Islet of Langerhans (tissue), 1 donor: ENCODE results near the gene APOB.

ENCODE experiments used
- FAIRE-seq: peaks from one replicate; lab custom pipeline; 2011; peaks lifted over from hg19 to GRCh38; lab: Jason Lieb, UNC

APOB gene

DNA sequence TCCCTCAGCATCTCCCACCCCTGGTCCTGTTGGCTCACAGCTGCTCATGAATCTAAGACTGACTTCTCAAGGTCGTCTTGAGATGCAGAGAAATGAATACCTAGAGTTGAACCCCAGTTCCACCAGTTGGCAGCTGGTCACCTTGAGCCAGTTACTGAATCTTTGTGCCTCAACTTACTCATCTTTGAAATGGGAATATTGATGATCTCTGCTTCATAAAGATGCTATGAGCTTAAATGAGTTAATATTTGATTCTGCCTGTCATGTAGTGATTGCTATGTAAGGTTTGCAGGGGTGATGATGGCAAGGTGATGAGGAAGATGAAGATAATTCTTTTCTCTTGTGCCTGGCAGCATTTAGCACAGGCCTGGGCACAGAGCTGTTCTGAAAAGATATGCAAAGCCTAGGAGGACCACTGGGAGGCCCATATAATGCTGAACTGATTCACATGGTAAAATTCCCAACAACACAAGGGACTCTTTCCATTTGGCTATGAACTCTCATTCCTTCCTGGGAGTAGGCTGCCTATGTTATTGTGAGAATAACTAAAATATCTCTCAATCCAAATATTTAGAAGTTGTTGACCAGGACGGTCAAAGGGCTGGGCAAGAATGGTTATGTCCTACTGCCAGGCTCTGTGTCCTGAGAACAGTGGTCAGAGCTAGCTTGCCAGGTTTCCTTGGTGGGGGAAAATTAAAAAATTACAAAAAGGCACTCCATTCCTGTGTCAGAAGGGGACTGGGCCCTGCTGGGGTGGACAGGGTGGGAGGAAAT lies 70.9 kb downstream of the APOB start:
- no peak for FAIRE-seq

DNA sequence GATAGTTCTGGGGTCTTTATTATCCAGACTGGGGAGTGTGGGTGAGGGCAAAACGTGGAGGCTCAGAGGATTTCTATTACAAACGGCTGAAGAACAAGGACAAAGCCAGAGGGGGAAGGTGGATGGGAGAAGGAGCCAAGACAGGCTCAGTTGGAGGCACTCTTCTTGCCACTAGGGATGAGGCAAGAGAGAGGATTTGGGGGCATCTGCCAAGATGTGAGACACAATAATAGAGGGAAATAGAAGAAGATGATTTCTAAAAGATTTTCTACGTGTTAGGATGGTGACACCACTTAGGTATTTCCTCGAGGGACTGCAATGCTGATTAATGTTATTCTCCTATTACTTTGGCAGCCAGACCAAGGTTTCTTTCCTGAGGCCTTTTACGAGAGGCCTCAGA lies 71.8 kb downstream of the APOB start:
- no peak for FAIRE-seq

DNA sequence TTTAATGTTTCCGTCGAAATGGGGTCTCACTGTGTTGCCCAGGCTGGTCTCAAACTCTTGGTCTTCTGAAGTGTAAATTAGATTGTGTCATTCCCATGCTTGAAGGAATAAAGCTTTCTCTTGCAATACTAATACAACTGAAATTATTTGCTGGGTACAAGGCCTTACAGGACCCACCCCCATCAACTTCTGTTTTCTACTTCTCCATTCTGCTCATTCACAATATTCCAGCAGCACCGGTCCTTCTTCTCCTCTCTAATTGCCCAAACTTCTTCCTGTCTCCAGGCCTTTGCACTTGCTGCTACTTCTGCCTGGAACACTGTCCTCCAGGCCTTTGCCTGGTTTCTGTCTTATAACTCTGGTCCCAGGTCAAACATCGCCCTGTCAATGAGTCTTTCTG lies 73.8 kb downstream of the APOB start:
- no peak for FAIRE-seq

DNA sequence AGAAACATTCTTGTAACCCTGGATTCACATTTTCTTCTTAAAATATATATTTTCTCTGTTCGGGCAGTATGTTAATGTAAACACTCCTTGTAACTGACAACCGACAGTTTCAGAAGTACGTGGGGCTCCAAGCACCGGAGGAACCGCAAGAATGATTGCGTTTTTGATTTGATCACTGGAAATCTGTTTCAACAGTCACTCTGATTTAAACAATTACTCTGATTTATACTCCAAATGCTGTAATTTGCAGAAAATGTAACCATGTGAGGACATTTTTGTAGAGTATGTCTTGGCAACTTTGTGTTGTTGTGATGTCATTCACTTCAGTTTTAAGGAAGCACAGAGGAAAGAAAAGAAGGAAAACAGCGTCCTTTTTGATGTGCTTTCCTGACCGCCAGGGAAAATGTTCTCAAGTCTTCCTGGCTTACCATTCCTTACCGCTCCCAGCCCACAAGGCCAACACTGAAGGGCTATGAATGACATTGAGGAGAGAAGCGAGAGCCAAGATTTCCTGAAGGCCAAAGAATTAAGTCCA lies 77.7 kb downstream of the APOB start:
- FAIRE-seq, result no peak

DNA sequence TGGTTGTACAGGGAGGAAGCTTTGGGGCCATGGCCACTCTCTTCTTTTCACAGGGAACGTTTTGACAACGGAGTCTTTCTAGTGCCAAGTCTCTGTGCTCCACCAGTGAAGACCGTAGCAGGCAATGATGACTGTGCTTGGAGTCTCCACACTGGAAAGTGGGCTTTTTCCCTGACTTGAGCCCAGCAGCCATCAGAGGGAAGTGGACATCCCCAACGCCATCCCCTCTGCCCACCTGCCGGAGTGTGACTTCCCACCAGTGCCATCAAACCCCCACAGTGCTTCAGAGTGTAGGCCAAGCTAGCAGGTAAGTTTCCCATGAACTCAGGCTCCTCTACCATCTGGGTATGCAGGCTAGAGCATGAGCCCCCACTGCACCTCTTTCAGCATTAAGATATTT lies 78.7 kb downstream of the APOB start:
- FAIRE-seq, result no peak

DNA sequence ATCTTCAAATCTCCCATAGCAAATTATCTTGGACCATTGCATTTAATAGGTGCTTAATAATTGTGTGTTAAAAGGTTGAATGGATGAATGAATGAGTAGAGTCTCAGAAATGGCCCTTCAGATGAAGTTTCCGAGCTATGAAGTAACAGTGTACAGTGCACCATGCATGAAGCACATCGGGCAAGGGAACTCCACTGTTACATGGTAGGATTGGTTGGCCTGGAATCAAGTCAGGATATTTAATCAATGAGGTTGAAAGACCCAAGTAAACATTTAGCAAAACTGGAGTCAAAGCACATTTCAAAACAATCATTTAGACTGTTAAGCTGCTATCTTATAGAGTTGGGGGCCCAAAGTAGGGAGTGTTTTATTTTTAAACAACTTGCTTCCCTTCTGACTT lies 80.0 kb downstream of the APOB start:
- FAIRE-seq, result no peak

DNA sequence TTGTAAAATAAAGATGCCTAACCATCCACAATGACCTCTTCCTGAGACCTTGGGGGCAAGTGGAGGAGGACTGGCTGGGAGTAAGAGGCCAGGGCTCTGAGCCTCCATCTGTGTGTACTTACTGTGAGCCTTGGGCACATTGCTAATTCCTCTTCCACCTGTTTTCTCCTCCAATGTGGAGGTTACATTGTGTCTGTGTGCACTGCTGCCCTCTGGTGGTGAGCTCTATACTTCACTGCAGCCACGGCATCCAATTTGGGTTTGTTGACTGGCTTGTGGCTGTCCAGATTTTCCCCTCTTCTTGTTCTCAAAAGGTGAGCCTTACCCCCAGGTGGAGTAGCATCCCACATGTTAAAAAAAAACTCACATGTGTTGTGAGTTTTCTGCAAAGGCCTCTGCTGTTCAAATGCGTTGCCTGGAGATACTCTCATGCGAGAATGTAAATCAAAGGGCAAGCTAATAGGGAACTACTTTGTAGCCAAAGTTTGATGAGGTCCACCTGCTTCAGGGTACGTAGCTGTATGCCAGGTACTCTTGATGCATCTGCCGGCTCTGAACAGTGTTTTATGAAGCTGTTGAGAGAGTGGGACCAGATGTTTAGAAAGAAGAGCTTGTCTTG lies 80.8 kb downstream of the APOB start:
- no peak for FAIRE-seq

DNA sequence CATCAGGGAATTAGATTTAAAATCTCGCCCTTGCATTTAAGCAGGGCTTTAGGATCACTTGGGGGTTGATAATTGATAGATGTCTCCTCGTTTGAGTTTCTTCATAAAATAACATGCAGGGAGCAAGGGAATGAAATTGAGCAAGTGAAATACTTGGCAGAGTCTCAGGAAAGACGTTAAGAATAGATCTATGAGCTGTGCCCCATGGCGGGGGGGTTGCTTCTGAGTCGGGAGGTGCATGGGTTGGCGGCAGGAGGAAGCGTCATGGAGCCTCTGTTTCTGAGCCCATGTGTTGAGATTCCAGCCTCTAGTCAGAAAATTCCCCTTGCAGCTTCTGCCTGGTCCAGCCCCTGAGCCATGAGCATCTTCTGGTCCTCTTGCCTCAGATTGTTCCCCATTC lies 82.0 kb downstream of the APOB start:
- no peak for FAIRE-seq

DNA sequence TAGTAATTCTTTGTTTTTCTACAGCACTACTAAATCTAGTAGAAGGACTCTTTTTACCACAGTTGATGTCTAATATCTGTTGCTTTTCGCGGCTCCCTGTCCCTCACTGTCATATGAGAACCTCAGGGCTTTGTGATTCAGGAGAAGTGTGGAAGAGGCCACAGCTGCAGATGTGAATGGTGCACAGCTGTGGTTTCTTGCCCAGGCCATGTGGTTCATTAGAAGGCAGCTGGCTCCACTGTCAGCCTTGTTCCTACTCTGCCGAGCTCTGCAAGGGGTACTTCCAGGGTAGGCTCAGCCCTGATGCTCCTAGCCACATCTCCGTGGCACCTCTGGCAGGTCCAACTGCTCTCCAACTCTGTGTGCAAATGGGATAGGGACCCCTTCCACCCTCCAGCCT lies 83.9 kb downstream of the APOB start:
- no peak for FAIRE-seq

DNA sequence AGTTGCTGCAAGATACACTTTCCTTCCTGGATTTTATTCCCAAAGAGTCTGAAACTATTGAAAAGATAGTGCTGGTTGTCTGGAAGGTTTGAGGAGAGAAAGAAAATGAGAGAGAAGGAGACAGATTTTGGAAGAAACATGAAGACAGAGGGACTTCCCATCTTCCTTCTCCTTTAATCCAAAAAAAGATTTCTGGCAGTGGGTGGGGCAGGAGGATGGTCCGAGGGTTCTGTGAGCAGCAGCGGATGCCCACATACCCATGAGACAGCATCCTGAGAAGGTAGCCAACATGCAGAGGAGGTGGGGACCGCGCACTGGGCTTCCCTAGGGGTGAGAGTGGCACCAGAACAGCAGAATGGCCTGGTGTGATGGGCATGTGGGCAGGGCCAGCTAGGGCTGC lies 84.6 kb downstream of the APOB start:
- FAIRE-seq, result no peak

DNA sequence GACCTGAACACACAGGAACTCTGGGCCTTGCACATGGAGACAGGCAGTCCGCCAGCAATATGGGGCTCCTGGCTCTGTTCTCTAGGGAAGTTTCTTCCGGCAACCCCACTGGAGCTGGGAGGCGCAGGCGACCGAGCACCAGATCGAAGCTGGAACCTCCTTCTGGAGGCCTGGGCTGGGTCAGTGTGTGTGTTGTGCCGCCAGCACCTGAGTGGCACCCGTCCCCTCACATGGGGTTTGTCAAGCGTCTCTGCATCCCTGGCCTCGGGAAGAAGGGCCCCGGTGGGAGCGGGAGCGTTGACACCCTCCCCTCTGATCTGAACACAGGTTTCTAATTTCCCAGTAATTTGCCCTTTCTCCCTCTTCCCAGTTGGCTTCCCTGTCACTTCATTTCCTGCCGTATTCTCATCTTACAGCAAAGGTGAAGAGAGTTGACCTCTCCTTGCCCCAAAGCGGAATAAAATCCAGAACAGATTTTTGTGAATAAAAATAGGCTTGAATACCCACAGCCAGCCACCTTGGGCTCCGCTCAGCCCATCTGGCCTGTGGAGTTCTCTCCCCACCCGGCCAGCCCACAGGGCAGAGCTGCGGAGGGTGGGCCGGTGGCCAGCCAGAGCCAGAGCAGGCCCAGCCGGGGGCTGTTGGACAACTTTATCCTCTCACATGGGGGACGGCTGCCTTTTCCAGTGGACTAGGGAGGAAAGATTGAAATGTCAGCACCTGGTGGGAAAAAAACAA lies 85.9 kb downstream of the APOB start:
- FAIRE-seq, result no peak

DNA sequence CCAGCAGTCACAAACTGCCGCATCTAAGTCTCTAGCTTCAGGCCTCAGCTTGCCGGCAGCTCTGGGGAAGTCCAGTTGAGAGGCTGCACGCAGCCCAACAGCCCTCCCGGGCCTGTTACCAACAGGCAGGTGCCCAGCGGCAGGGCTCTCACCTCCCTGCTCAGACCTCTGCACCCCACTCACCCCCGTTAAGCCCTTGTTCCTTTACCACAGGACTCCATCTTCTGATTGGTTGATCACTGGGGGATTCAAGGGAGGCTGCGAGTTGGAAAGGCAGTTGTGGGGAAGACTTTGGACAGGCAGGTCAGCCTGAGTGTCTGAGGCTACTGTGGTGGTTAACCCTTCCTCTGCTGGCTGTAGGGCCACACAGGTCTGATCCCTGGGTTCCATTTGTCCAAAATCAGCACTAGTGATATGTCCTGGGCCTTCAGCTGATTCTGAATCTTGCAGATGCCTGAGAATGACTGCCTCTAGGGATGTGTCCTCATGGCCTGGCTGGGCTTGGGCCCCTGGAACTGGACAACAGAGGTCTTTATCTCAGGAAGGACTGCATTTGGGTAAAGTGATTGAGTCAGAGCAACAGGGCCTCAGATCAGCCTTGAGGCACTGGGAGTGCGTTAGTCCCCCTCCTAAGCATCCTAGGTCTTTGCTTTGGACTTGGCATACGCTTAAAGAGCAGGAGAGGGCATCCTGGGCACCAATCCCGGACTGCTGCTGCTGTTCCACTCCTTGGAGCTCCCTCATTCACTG lies 88.4 kb downstream of the APOB start:
- FAIRE-seq, result no peak

DNA sequence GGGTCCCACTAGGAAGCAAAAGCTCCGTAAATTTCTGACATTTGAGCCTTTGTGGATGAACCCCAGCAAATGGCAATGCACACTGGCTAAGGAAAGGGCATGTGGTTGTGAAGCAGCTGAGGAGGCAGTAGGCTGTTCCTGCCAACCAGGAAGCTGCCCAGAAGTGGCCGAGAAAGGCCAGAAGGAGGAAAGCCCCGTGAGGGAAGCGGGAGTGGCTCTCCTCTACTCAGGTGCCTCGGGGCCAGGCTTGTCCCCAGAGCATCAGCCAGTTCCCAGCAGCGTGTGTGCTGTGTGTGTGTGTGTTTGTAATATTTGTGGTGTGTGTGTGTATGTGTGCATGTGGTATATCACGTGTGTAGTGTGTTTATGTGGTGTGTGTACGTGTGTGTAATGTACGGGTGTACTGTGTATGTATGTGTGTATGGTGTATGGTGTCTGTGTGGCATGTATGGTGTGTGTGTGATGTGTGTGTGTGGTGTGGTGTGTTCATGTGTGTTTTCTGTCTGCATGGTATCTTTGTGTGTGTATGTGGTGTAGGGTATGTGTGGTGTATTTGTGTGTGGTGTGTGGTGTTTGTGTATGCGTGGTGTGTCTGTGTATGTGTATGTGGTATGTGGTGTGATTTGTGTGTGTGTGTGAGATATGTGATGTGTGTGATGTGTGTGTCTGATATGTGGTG lies 90.6 kb downstream of the APOB start:
- no peak for FAIRE-seq
